GM21515 (cell line): ENCODE measurements around the gene HEPACAM2.

Source experiments
- ATAC-seq: cut with Tn5 transposase; IDR thresholded peaks from one replicate; pipeline ENCODE4 v1.9.1; 2021; ENCODE audit not compliant: unreplicated experiment

The HEPACAM2 gene

GRCh38 chr7:93226310-93226709 is at the start of gene HEPACAM2:
TSS of gene HEPACAM2 (minus strand) at chr7:93226469.
- ATAC-seq = no peak

DNA sequence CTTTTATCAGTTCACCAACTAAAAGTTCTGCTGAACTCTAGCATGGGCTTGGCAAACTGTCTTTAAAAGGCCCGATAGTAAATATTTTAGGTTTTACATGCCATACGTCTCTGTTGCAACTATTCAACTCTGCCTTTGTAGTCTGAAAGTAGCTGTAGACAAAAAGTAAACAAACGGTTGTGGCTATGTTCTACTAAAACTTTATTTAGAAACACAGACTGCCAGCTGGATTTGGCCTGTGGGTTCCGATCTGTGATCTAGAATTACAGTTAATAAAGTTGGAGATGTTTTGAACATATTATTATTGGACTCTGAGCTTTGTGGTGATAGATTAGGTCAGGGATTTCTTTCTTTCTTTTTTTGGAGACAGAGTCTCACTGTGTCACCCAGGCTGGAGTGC is 39.0 kb upstream of the HEPACAM2 start:
- no peak for ATAC-seq

DNA sequence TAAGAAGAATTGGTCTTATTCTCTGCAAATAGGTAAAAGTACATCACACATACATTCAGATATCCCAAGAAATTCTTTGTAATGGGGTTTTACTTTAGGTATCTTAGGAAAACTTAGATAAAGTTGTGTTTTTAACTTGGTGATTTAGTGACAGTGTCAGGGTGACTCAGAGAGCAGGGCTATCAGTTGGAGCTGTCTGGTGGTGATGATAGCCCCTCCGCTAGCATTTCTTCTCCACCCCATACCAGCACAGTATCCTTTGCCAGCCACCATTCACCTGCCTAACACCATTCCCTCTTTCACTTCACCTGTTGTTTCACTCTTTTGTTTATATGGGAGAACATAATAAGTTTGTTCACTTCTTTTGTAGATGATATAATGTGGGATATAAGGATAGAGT is 36.3 kb upstream of the HEPACAM2 start:
- ATAC-seq = no peak

DNA sequence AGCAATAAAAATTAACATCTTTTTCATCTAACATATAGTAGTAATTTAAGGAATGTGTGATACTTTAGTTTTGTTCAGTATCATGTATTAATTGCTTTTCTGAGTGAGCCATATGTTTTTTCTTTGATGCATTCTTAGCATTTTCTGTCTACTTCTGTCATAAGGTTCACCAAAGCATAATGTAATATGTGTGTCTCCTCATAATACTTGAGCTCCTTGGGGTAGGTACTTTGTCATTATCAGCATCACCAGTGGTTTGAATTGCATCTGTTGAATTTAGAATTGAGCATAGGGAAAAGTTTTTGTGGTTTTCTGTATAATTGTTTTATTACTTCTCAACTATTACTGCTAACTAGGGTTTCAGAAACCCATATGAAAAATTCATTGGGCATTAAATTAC is 32.4 kb upstream of the HEPACAM2 start:
- ATAC-seq = no peak

- ATAC-seq = no peak
These were observed 23.4 kb upstream of the HEPACAM2 start for GRCh38 chr7:93249491-93250148.

DNA sequence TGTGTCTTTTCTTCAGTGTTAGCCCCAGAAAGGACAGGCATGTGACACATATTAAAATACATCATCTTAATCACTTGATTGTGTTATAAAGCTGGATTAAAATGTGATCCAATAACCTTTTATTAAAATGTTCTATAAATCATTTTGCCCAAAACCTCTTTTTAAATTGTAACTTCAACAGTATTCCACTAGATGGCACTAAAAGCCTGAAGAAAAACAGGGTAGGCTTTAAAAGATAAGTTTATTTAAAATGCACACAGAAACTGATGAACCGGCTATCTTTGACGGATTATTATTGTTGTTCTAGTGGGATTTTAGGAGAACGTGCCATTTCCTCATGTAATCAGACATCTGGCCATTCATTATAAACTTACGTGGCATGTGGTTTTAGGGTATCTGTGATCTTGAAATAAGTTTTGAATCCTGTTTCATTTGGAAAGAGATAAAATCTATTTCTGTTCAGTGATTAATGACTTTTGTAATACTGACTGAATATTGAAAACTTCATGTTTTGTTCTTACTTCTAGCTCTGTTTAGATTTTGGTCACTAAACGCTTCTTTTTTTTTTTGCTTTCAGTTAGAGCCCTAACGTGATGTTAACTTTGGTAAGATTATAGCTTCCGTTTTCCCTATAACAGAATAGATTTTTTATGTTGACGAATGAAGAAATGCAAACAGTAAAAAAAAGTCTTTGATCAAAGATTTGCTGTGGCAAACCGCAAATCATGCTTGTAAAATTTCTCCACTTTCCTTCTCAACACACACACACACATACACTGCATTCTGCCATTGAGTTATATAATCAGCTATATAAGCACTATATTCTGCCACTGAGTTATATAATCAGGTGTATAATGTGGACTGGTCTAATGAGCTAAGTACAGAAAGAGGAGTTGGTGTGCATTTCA is 19.5 kb upstream of the HEPACAM2 start:
- no peak for ATAC-seq

DNA sequence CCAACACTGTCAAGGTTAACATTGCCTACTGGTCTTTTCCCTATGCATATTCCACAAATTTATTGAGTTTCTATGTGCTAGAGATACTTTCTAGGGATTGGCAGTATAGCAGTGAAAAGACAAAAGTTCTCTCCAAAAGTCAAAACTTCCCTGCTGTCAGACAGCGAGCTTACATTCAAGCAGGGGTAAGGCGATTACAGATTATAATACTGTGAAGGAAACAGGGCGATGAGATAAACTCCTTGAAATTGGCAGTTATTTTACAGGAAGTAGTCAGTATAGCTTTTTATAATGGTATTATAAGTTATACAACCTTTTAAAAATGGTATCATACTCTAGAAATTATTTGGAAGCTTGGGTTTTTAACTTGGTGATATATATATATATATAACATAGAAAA is 15.8 kb upstream of the HEPACAM2 start:
- no peak for ATAC-seq

GRCh38 chr7:93239824-93240223 is 13.6 kb upstream of the HEPACAM2 start:
- ATAC-seq = no peak

- no peak for ATAC-seq
These were observed 12.5 kb upstream of the HEPACAM2 start for GRCh38 chr7:93238748-93239147.

DNA sequence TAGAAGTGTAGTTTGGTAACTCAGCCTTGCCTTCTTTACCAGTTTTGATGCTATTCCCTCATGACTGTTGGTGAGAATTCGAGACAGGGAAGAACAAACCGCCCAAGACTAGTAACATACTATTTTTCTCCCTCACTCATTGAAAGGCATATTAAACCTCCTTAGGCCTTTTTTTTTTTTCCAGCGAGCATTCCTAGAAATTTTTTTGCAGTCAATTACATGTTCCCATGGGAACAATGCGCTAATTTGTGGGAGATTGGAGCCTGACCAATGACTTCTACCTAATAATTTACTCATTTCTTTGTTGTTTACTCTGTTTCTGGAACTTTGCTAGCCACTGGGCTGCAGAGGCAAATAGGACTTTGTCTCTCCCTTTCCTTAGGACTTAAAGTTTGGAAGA is 11.9 kb upstream of the HEPACAM2 start:
- no peak for ATAC-seq

DNA sequence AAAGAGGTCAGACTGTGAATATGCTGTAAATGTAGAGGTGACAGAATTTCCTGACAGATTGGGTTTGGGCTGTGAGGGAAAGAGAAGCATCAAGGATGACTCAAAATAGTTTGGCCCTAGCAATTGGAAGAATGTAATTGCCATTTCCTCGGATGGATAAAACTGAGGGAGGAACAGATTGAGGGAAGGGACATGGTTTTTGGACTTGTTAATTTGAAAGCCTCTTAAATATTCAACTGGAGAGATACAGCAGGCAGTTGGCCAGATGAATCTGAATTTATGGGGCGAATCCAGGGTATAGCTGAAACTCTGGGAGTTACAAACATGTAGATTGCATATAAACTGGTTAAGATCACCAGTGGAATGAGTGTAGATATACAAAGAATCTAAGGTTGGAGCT is 9.3 kb upstream of the HEPACAM2 start:
- no peak for ATAC-seq

DNA sequence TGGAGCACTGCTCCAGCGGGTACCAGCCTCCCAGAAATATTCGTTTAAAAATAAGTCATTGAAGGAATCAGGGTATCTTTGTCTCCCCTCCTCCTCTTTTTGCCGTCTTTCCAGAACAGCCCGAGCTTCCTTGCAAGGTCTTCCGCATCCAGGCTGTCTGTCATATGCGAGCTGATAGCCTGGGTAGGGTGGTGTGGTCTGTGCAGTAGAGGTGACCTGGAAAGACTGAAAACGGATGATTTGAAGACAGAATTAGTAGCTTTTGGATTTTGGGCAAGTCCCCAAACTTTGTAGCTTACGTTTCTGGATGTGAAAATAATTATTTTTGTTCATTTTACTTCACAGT is 6.4 kb upstream of the HEPACAM2 start:
- peak; percentile 15 for ATAC-seq

DNA sequence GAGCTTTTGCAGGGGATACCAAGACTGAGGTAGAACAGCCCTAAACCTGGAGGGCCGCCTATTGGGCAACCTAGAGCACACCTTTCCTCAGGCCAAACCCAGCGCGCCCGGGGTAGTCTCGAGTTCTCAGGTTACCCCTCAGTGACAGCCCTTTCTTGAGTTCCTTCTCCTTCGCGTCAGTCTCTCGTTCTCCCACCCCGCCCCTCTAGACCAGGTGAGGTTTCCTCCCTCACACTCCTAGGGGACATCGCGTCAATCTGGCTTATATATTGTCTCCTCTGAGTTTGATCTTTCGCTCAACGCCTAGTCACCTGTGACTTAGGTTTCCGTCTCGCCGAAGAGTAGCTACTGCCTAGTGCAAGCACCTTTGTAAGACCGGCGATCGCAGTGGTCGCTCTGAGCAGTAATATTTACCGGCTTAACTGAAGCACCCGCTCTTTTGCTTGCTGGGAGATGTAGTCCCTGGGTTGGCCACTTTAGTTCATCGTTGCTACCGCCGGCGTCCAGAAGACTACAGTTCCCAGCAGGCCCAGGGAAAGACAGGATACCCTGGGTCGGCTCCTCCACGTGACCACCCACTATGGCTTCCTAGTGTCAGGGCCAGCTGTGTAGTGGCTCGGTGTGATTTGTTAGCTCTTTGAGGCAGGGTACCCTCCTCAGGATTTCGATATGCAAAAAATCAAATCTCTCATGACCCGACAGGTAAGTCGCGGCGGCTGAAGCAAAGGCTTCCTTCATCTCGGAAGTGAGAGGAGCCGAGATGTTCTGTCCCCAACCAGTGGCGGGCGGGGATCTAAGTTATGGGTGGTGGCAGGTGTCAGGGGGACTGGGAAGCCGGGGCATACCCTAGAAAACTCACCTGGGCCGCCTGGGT is 5.8 kb upstream of the HEPACAM2 start, which contains the start of gene VPS50:
TSS of gene VPS50 (plus strand) at position 568 of the 874 bp plus-strand sequence. CDS start at position 670, 102 bp downstream.
- ATAC-seq = peak; percentile 99

GRCh38 chr7:93231259-93231658 is 5.0 kb upstream of the HEPACAM2 start:
- no peak for ATAC-seq

DNA sequence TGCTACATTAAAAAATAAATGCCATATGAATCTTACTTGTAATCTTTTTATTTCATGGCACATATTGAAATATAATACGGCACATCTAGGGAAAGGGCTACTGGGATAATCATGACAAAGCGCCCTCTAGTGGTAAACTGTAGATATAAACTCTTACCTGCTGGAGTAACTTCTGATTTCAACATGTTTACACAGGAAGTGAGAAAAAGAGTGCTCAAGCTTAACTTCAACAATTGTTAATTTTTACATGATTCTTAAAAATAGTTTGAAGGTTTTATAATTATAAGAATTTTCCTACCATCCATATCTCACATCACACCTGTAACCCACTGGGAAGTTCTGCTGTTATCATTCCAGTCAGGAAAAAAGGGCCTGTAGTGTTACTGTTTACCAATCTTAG is 2.0 kb upstream of the HEPACAM2 start:
- ATAC-seq = peak; percentile 26

GRCh38 chr7:93219868-93220267 is 6.4 kb downstream of the HEPACAM2 start:
- ATAC-seq = no peak

DNA sequence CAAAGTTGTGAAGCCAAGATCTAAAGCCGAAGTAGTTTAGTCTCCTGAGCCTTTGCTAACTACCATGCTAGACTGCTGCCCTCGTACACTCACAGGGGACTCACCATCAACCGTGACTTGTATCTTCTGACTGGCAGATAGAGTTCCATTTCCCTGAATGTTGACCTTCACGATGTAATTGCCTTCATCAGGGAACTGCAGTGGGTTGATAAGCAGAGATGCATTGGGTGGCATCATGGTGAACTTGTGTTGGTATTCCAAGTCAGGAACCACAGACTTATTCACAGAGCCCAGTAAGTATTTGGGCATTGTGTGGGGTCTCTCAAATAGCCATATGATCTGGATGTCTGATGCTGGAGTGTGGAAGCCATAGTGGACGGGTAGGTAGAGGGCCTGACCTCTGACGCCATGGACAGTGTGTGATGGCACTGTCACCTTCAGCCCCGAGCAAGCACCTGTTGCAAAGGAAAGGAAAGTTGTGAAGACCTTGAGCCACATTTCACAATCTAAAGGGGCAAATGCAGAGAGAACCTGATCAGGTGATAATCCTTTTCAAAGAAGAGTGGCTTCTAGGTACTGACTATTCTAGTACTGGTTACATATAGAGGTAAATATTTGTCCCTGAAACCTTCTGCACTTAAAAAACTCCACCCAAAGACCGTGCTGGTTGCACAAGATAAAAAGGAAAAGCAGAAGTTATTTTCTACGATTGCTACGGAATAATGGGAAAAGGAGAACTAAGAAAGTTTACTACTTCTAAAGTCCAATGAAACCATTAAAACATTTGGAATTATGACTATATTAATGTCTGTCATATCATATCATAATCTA is 7.1 kb downstream of the HEPACAM2 start:
- ATAC-seq = no peak

- no peak for ATAC-seq
These were observed 13.4 kb downstream of the HEPACAM2 start for GRCh38 chr7:93212881-93213280.

DNA sequence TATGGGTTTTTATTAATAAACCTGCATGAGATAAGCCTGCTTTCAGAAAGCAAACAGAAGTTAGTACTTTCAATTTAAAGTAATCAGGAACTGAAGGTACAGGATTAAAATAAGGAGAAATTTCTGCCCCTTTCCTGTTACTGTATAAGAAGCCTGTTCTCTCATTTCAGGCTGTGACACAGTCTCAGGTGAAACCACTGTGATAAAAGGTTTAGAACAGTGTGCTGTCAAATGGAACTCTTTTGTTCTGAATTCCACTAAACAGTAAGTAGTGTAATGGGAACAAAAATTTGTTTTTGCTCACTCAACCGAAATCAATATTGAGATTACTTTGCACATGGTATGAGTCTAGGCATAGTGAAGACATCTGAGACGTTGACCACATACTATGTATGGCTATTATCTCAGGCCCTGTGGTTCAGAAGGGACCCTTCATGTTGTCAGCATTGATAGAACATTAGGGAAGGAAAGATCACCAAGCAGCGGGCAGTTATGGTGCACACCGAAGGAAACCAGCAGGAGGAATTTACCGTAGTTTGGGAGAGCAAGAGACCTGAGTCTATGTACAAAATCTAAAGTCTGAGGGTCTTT is 14.9 kb downstream of the HEPACAM2 start:
- no peak for ATAC-seq

DNA sequence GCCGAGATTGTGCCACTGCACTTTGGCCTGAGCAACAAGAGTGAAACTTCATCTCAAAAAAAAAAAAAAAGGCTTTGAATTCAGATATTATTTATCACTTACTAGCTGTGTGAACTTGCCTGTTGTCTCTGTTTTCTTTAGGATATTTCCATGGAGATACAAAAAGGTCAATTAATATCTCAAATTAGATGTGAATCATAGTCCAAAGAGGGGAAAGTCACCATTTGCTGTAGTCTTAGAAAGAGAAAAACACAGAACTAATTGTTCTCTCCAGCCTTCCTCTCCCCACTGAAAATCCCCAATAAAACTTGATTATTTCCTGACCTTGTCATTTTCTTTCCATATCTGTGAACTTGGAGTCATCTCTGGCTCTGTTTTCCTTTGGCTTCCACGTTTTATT is 21.2 kb downstream of the HEPACAM2 start:
- no peak for ATAC-seq
